GM19099 (cell line): ENCODE data around the gene SLC38A7.

Experiments
- POLR2A ChIP-seq: IDR thresholded peaks from 3 replicates; pipeline ENCODE4 v1.6.1; 2011; ENCODE audit warnings: low read depth; ENCODE audit not compliant: insufficient read length; ENCODE audit errors: extremely low read depth

The SLC38A7 gene

DNA sequence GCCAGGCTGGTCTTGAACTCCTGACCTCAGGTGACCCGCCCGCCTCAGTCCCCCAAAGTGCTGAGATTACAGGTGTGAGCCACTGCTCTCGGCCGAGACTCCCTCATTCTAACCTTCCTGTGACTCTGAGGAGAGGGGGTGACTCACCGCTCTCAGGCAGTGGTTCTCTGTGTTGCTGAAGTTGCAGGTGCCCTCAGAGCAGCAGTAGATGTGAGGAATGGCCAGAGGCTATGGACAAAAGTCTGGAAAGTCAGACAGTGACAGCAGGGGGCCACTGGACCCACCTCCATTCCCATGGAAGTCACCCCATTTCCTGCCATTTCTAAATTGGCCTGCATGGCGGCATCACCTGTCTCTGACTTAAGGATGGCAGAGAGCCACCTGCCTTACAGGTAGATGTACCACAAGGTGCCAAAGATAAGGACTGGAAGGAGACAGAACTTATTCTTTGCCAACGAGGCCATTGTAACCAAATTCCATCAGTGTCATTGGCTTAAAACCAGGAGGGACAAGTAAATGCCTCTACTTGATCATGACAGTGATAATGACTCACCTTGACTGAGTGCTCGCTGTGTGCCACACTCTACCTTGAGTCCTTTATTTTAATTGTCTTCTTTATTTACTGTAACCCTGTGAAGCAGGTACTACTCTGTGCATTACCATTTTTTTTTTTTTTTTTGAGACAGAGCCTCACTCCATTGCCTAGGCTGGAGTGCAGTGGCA, 39.6 kb downstream of the SLC38A7 start:
- no peak for TF ChIP-seq POLR2A

DNA sequence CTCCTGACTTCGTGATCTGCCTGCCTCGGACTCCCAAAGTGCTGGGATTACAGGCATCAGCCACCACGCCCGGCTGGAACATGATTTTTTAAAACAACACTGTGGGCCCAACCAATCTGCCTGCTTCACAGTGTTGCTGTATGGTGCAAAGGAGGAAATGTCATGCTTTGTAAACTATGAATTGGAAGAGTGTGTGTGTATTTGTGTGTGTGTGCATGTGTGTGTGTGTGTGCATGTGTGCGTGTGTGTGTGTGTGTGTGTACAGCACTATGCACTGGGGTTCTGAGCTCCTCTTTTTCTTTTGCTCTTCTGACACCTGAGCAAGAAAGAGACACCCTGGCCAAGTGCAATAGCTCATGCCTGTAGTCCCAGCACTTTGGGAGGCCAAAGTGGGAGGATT, 40.5 kb downstream of the SLC38A7 start:
- no peak for TF ChIP-seq POLR2A

DNA sequence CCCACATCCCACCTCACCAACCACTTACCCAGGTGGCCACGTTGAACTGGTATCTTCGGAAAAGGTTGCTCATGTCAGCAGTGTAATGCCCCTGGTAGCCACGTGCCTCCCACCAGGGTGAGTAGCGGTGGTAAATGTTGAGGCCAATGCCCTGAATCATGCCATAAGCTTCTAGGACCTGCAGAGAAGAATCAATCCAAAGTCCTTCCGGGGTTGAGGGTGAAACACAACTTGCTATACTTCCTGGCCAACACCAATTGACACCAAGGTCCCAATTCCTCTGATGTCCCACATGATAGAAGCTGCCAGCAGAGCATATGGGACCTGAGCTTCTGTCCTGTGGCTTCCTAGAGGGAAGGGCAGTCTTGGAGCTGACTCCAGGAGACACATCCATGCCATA, 43.6 kb downstream of the SLC38A7 start:
- TF ChIP-seq POLR2A: no peak

DNA sequence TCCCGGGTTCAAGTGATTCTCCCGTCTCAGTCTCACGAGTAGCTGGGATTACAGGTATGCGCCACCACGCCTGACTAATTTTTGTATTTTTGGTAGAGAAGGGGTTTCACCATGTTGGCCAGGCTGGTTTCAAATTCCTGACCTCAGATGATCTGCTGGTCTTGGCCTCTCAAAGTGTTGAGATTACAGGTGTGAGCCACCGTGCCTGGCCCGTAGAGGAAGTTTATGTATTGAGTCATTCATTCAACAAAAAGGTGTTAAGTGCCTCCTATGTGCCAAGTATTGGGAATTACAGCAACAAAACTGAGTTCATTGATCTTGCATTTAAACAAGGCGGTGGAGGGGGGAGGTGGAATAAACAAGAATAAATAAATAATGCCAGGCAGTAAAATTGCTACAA, 44.7 kb downstream of the SLC38A7 start:
- no peak for TF ChIP-seq POLR2A

DNA sequence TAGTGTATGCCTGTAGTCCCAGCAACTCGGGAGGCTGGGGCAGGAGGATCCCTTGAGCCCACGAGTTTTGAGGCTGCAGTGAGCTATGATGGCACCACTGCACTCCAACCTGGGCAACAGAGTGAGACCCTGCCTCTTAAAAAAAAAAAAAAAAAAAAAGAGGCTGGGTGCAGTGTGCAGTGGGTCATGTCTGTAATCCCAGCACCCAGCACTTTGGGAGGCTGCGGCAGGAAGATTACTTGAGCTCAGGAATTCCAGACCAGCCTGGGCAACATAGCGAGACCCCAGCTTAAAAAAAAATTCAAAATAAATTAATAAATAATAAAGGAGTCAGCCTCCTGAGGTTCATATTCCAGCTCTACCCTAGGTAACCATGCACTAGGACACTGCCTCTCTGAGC, 45.3 kb downstream of the SLC38A7 start:
- no peak for TF ChIP-seq POLR2A

DNA sequence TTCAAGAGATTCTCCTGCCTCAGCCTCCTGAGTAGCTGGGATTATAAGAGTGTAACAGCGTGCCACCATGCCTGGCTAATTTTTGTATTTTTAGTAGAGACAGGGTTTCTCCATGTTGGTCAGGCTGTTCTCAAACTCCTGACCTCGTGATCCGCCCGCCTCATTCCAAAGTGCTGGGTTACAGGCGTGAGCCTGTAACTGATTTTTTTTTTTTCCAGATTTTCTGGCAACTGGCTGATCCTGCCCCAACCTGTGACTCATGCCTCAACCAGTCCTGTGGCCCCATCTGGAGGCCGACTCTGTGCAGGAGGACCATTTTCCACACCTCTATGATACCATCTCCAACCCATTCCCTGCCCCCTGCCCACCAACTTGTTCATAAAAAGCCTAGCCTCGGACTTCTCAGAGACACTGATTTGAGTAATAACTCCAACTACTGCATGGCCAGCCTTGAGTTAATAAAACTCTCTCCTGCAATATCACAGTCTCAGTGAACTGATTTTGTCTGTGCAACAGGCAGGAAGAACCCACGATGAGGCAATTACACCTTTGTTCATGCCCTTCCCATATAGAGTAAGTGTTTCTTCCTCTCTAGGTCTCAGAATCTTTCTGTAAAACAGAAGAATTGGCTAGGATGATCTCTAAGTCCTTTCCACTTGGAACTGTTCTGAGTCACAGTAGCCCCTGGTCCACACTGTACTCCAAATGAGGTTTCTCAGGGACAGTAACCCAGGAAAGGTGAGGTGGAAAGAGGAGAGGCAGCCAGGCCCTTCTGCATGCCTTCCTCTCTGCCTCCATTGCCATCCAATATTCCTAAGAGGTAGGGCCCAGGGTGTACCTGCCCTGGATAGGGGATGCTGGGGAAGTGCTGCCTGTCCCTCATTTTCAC, 46.2 kb downstream of the SLC38A7 start:
- no peak for TF ChIP-seq POLR2A

DNA sequence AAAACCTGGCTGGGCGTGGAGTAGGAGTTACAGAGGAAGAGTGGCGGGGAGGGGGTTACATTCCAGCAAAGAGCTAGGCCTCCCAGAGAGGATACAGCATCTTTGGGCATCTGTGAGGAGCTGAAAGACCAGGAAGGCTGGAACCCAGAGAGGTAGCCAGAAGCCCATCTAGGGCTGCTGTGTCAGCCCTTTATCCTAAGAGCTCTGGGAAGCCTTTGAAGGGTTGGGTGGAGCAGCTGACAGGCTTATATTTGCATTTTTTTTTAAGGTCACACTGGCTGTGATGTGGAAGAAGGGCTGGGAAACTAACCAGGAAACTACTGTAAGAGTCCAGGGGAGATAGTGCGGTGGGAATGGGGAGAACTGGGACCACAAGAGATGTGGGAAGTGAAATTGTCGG, 48.1 kb downstream of the SLC38A7 start:
- no peak for TF ChIP-seq POLR2A

DNA sequence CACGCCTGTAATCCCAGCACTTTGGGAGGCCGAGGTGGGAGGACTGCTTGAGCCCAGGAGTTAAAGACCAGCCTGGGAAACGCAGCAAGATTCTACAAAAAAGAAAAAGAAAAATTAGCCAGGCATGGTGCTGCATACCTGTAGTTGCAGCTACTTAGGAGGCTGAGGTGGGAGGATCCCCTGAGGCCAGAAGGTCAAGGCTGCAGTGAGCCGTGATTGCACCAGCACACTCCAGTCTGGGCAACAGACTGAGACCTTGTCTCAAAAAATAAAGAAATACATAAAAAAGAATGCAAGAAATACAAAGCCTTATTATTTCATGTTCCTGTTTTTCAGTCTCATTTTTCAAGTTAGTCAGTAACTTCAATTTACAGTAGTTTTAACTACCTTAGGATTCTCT, 49.1 kb downstream of the SLC38A7 start:
- TF ChIP-seq POLR2A: no peak

DNA sequence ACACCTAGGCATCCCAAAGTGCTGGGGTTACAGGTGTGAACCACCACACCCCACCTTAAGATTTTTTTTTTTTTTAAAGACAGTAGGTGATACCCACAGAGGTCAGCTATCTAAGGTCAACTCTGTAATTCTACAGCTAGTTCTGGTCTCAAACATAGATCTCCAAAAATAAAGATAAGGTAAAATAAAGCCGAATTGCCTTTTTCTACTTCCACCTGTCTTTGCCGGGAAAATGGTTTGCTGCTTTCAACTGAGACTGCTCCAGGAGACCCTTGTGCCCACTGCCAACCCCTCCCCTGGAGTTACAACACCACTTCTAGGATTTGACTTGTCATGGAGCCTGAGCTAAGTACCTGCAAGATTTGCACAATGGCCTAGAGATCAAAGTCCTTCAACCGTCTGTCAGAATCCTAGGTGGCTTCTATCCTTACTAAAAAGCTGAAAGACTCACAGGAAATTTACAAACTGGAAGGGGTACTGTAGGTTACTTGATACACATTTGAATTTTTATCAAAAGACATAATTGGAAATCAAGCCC, 50.2 kb downstream of the SLC38A7 start:
- no peak for TF ChIP-seq POLR2A

DNA sequence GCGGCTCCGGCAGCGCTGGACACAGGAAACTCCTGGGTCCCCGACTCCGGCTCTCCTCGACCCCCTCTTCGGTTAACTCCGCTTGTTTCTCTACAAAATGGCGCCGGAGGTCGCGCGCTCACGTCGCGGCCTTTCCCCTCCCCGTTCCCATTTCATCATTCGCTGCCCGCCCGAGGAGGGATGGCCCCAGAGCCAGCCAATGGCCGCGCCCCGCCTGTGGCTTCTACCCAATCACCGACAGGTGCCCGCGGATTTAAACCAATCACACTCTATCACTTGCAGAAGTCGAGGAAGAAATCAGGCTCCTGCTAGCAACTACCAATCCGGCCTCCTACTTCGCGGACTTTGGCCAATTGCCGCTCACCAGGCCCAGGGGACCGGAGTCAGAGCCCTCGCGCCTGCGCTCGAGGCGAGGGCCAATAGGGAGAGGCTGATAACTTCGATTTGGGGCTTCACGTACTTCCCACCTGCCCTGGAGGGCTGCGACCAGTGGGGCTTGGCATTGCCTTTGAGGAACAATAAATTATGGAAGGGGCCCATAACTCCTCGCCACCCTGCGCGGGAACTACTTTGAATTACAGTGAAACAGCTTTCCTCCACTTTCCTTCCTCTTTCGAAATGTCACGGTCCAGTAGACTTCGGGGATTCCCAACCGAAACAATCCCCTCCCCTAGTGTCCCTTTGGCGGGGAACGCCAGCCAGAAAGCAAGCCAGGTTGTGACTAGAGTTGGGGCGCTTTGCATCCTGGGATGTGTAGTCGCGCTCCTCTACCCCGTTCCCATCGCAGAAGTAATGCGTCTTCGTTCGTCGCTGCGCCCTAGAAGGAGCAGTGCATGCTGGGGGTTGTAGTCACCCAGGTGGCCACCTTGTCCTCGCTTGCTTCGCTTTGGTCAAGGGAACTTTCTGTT, 54.6 kb downstream of the SLC38A7 start, which contains the start of gene CNOT1:
Gene CNOT1 (minus strand): TSS at position 94 of the 908 bp plus-strand sequence. CDS start 30,489 bp downstream, outside the sequence.
- TF ChIP-seq POLR2A: peak; percentile 73

DNA sequence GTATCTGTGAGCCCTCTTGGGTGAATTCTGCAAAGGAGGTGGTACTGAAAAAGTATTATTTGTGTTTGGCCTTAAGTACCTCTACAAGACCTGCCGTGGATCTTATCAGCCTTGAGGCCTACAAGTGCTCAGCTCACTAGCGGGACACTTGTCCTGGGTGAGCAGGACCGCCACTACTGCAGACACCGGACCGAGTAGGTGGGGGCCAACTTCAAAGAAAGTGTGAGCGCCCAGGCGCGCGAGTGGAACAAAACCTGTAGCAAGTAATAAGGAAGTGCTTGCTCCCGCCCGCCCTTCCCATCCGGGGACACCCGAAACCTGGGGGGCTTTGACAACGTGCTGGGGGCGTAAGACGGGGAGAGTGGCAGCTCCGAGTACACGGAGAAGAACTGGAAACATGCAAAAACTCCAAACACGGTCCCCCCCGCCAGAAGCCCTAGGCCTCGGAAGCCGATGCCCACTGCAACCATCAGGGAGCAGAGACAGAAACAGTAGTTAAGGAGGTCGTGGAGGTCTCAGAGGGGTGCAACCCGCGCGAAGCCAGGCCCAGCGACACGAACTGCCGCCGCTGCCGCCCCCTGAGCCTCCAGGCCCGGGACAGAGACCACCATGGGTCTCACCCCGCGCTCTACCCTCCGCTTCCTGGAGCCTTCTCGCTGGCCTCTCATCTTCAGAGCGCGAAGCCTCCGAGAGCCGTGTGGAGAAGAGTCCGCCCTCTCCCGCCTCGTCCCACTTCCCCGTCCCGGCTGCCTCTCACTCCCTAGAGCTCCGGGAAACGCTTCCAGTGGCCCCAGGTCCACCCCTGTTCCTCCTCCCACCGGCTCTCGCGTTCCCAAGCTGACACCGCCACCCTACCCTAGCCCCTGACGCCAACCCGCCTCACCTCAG, 55.5 kb downstream of the SLC38A7 start:
- no peak for TF ChIP-seq POLR2A

DNA sequence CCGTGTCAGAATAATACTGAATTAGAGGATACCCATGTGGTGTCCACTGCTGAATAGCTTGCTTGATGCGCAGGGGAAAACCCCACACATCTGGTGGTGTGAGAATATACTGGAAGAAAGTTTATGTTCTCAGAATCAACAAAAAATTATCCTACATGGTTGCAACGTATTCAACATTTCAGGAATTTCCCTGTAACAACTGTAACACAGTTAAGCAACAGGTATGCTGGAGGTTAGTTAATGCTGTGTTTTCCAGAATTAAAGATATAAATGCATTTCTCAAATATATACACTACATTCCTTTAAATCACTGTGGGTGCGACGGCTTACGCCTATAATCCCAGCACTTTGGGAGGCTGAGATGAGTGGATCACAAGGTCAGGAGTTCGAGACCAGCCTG, 60.4 kb downstream of the SLC38A7 start:
- no peak for TF ChIP-seq POLR2A

DNA sequence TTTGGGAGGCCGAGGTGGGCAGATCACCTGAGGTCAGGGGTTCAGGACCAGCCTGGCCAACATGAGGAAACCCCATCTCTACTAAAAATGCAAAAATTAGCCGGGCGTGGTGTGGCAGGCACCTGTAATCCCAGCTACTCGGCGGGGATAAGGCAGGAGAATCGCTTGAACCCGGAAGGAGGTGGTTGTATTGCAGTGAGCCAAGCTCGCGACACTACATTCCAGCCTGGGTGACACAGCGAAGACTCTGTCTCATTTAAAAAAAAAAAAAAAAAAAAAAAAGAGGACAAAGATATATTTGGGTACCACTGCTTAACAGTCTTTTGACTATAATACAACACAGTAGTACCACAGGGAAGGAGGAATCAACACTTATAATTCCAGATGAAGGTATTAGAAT, 64.2 kb downstream of the SLC38A7 start:
- TF ChIP-seq POLR2A: no peak

DNA sequence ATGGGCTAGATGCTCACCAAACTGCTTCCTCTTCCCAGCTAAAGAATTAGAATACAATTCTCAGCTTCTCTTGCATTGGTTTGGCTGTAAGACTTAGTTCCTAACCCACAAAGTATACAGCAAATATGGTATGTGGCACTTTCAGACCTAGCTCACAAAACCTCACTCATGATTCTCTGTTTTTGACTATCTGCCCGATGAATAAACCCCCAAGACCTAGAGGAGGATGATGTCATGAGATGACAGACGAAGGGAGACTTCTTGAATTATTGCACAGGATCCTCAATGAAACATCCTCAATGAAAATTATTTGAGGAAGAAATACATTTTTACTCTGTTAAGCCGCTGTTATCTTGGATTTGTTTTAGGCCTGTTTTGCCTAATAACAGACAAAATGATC, 69.3 kb downstream of the SLC38A7 start:
- no peak for TF ChIP-seq POLR2A
